ENCODE measurements around the gene RSRC2. TPM values are rescaled to one million over a fixed set of nuclear protein-coding genes. Genes with fewer than 3 reads are reported as not detected.

The RSRC2 gene
- total RNA-seq, 1 experiment from 2014 or later, result 64.5 TPM

- no TSS peak for BruUV-seq (replicated peaks)
- CTCF ChIA-PET, result no interaction called here
Measured at GRCh38 chr12:122544537-122544936, 17.8 kb upstream of the RSRC2 start.

GRCh38 chr12:122538496-122538895 lies 11.8 kb upstream of the RSRC2 start:
- TF ChIP-seq CTCF (conservative IDR thresholded peaks at IDR 0.05) (no peak), EZH2 (IDR thresholded peaks at IDR 0.05; ENCODE audit: low read depth) (no peak)
- Histone ChIP-seq H2AFZ (no peak overlapping the region; the same call in 1 of the 2 replicates), H3K4me3 (no peak overlapping the region), H3K4me2 (no peak overlapping the region), H3F3A (ENCODE audit: insufficient read depth, low read depth) (peaks cover 14% of the 10 kb centered on the region), H3K36me3 (ENCODE audit: low read depth) (peaks cover 7% of the 10 kb centered on the region; the same call in 1 of the 2 replicates), H3K27ac (no peak overlapping the region), H3K9me3 (ENCODE audit: insufficient read depth, low read depth) (no peaks in the 10 kb centered on the region), H3K4me1 (replicated peaks; ENCODE audit: insufficient read depth) (no peaks in the 10 kb centered on the region), H3K27me3 (ENCODE audit: insufficient read depth, low read depth) (no peaks in the 10 kb centered on the region), H3K79me2 (ENCODE audit: low read depth) (no peaks in the 10 kb centered on the region), H4K20me1 (ENCODE audit: insufficient read depth) (no peaks in the 10 kb centered on the region), H3K9me2 (ENCODE audit: insufficient read depth) (no peaks in the 10 kb centered on the region)
- intact Hi-C loops (cut with micrococcal nuclease; ENCODE audit: unreplicated experiment), result no loop called here
- DNase-seq, result no peak
- BruUV-seq (replicated peaks), result no TSS peak
- ChIA-PET POLR2A (ENCODE audit: unreplicated experiment) (no interaction called here), CTCF (no interaction called here)

More at GRCh38 chr12:122544537-122544936, 17.8 kb upstream of the RSRC2 start:
- TF ChIP-seq EZH2 (IDR thresholded peaks at IDR 0.05; ENCODE audit: low read depth), result no peak
- H3K9me2 ChIP-seq (ENCODE audit: insufficient read depth), result no peaks in the 10 kb centered on the region
- no peaks in the 10 kb centered on the region for H3K9me3 ChIP-seq (ENCODE audit: insufficient read depth, low read depth)
- no peaks in the 10 kb centered on the region for H3K79me2 ChIP-seq (ENCODE audit: low read depth)
- H3K27ac ChIP-seq, result no peak overlapping the region
- no peaks in the 10 kb centered on the region for H3F3A ChIP-seq (ENCODE audit: insufficient read depth, low read depth)
- H4K20me1 ChIP-seq (ENCODE audit: insufficient read depth), result no peaks in the 10 kb centered on the region
- H3K4me2 ChIP-seq, result no peak overlapping the region
- intact Hi-C loops (cut with micrococcal nuclease; ENCODE audit: unreplicated experiment), result no loop called here
- DNase-seq, result no peak
- no peaks in the 10 kb centered on the region for H3K4me1 ChIP-seq (replicated peaks; ENCODE audit: insufficient read depth)
- H3K36me3 ChIP-seq (ENCODE audit: low read depth), result 0 out of 2 replicates have a peak, but pooled peaks cover 6% of the 10 kb centered on the region
- no peaks in the 10 kb centered on the region for H3K27me3 ChIP-seq (ENCODE audit: insufficient read depth, low read depth)
- H3K4me3 ChIP-seq, result no peak overlapping the region
- POLR2A ChIA-PET (ENCODE audit: unreplicated experiment), result no interaction called here
- H2AFZ ChIP-seq, result no peak overlapping the region

- DNase-seq, result no peak
- TF ChIP-seq EZH2 (IDR thresholded peaks at IDR 0.05; ENCODE audit: low read depth), result no peak
- no peak for TF ChIP-seq CTCF (conservative IDR thresholded peaks at IDR 0.05)
- Histone ChIP-seq H3K4me2 (no peak overlapping the region), H3K4me3 (no peak overlapping the region), H3K36me3 (ENCODE audit: low read depth) (peaks cover 7% of the 10 kb centered on the region; the same call in 1 of the 2 replicates), H3K79me2 (ENCODE audit: low read depth) (no peaks in the 10 kb centered on the region), H3K9me3 (ENCODE audit: insufficient read depth, low read depth) (no peaks in the 10 kb centered on the region), H3K27me3 (ENCODE audit: insufficient read depth, low read depth) (no peaks in the 10 kb centered on the region), H3F3A (ENCODE audit: insufficient read depth, low read depth) (peaks cover 14% of the 10 kb centered on the region), H3K27ac (no peak overlapping the region), H3K9me2 (ENCODE audit: insufficient read depth) (no peaks in the 10 kb centered on the region), H2AFZ (no peak overlapping the region), H4K20me1 (ENCODE audit: insufficient read depth) (no peaks in the 10 kb centered on the region), H3K4me1 (replicated peaks; ENCODE audit: insufficient read depth) (no peaks in the 10 kb centered on the region)
- intact Hi-C loops (cut with micrococcal nuclease; ENCODE audit: unreplicated experiment), result no loop called here
- ChIA-PET POLR2A (ENCODE audit: unreplicated experiment) (interaction anchor here (0.5 kb wide), 1 partner anchor 213 kb away, joined by 6 read pairs; no protein-coding TSS in a partner anchor), CTCF (no interaction called here)
- no TSS peak for BruUV-seq (replicated peaks)
Measured at GRCh38 chr12:122537021-122537420, 10.3 kb upstream of the RSRC2 start.

- H3K4me2 ChIP-seq, result no peak overlapping the region
- H4K20me1 ChIP-seq (ENCODE audit: insufficient read depth), result no peaks in the 10 kb centered on the region
- H3F3A ChIP-seq (ENCODE audit: insufficient read depth, low read depth), result peaks cover 14% of the 10 kb centered on the region
- H3K9me3 ChIP-seq (ENCODE audit: insufficient read depth, low read depth), result no peaks in the 10 kb centered on the region
- no peaks in the 10 kb centered on the region for H3K9me2 ChIP-seq (ENCODE audit: insufficient read depth)
- intact Hi-C loops (cut with micrococcal nuclease; ENCODE audit: unreplicated experiment), result no loop called here
- POLR2A ChIA-PET (ENCODE audit: unreplicated experiment), result interaction anchor here (0.6 kb wide), 1 partner anchor 1237 kb away, joined by 24 read pairs; no protein-coding TSS in a partner anchor
- H3K79me2 ChIP-seq (ENCODE audit: low read depth), result peaks cover 19% of the 10 kb centered on the region
- DNase-seq, result no peak
- H2AFZ ChIP-seq, result no peak overlapping the region
- H3K4me3 ChIP-seq, result no peak overlapping the region
- peaks cover 16% of the 10 kb centered on the region; the same call in 1 of the 2 replicates for H3K36me3 ChIP-seq (ENCODE audit: low read depth)
- TF ChIP-seq CTCF (conservative IDR thresholded peaks at IDR 0.05), result no peak
- no peak for TF ChIP-seq EZH2 (IDR thresholded peaks at IDR 0.05; ENCODE audit: low read depth)
- H3K4me1 ChIP-seq (replicated peaks; ENCODE audit: insufficient read depth), result no peaks in the 10 kb centered on the region
- no peak overlapping the region for H3K27ac ChIP-seq
- H3K27me3 ChIP-seq (ENCODE audit: insufficient read depth, low read depth), result no peaks in the 10 kb centered on the region
- no TSS peak for BruUV-seq (replicated peaks)
- CTCF ChIA-PET, result no interaction called here
Measured at GRCh38 chr12:122533856-122534255, 7.1 kb upstream of the RSRC2 start.
